ENCODE measurements around the gene RNF112.
A peak's percentile ranks its signal among the peaks of the same experiment; 100 is the strongest.

The RNF112 gene

DNA sequence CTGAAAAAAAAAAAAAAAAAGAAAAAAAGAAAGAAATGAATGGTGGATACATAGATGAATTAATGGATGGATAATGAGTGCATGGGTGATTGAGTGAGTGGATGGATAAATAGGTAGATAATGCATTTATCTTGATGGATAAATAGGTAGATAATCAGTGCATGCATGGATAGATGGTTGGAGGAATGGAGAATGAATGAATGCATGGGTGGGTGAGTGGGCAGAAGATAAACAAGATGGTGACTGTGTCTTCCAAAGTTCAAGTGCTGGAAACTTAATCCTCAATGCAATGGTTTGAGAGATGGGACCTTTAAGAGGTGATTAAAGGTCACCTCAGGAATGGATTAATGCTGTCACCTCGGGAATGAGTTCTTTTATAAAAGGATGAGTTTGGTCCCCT lies 6.8 kb upstream of the RNF112 start:
- DNase-seq = no peak
- intact Hi-C loops (cut with DNase I) = no loop called here

DNA sequence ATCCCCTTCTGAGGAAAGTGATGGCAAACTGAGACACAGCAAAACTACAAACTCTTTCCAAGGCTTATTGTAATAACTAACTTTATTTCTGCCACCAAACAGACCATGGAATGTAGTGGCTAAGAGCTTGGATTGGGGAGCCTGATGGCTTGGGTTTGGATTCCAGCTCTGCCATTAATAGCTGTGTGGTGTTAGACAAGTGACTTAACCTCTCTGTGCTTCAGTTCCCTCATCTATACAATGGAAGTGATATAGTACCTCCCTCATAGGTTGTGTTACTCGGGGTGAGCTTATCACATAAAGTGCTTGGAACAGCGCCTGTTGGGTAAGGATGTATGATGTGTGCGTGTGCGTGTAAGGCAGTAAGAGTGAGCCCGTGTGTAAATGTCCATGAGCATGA lies 5.9 kb upstream of the RNF112 start:
- intact Hi-C loops (cut with DNase I) = no loop called here

DNA sequence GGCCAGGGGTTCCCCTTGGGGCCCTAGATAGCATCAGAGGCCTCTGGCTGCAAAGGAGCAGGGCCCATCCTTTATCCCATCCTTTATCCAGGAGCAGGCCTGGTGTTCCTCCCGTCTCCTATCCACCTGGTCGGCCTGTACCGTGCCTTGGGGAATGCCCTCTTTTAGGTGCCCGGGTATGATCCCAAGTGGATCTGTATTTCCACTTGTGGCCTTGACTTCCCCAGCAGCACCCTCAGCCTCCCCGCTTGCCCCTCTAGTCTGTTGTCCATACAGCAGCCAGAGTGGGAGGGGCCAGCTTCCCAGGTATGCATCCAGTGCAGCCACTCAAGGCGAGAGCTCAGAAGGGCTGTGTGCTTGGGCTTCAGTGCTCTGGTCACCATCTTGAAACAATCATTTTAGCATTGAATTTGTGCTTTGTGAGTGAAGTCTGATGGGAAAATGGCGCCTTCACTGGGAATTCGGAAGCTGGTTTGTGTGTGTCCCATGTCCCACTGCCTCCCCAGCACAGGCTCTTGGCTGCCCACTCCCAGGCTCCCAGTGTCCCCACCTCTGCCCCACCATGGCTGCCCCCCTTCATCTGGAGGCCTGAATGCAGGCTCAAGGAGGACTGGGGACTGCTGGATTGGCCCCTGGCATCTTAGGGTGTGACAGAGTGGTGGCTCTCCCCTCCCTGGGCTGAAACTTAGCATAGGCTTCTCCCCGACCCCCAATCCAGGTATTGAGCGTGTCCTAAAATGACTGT lies 3.3 kb upstream of the RNF112 start:
- intact Hi-C loops (cut with DNase I) = no loop called here
- DNase-seq = no peak

More for the DNA sequence above, 5.9 kb upstream of the RNF112 start:
- DNase-seq = no peak

DNA sequence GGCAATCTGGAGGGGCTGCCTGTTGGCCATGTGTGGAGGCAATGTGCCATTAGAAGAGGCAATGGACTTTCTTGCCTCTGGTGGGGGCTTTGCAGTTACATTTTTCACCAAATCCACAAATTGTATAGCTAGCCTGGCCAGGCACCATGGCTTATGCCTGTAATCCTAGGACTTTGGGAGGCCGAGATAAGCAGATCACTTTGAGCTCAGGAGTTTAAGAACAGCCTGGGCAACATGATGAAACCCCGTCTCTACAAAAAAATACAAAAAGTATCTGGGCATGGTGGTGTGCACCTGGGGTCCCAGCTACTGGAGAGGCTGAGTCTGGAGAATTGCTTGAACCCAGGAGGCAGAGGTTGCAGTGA lies 2.7 kb upstream of the RNF112 start:
- intact Hi-C loops (cut with DNase I) = no loop called here
- no peak for DNase-seq

DNA sequence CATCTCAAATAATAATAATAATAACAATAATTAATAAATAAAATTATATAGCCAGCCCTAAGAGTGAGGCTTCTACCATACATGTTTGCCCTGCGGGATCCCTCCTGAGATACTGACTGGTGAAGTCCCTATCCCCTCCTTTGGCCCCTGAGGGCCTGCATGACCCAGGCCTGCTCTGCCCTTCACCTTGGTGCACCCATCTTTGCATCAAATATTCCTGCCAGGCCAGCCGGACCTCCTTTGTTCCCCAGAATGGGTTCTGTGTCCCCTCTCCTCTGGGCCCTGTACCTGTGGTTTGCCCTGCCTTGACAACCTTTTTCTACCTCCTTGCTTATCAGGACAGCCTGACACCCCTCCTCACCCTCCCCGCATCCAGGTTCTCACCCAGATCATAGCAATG lies 2.0 kb upstream of the RNF112 start:
- intact Hi-C loops (cut with DNase I) = no loop called here
- no peak for DNase-seq

DNA sequence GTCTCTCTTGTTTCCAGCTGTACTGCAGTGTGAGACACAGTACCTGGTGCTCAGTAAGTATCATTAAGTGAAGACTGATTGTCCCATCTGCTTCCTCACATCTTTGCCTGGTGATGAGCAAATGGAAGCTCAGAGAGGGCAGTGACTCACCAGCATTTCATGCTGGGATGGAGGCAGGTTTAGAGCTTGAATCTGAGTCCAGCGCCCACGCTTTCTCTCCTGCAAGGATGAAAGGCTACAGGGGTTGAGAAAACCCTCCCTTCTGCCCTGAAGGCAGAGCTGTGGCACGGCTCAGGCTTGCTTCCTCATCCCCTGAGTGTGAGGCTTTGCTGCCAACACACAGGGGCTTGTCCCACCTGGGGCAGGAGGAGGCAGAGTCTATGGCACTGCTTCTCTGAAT lies 1.5 kb upstream of the RNF112 start:
- intact Hi-C loops (cut with DNase I) = no loop called here
- peak in 39 of 42 donors; percentile 33 to 88 (median 65) for DNase-seq

DNA sequence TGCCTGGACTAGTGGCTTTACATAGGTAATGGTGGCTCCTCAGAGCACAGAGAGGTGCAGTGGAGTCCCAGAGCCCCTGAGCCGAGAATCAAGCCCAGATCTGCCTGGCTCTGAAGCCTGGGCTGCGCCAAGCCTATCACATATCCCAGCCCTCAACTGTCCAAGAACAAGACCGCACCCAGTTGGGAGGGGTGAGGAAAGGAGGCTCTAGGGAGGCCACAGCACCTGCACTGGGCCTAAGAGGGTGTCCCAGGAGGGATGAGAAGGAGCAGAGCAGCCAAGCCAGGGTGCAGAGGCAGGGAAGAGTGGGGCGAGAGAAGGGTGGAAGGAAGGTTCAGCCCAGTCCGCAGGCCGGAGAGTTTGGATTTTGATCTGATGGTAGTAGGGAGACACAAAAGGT lies 941 bp upstream of the RNF112 start:
- intact Hi-C loops (cut with DNase I) = no loop called here
- no peak for DNase-seq

DNA sequence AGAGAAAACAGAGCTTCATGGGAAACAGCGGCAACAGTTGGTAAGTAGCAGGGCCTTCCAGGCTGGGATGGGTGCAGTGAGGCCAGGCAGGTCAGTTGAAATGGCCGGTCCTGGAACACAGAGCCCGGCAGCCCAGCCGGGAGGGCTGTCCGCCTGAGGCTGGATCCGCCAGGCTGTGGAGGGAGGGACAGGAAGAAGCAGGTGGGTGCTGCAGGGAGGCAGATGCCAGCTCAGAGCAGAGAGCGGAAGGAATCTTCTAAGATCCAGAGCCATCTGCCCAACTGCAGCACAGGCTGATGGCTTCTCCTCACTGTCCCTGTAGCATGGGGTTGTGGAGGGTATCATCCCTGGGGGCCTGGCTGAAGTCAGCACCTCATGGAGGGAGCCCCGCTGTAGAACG lies 599 bp downstream of the RNF112 start:
- DNase-seq = peak in 36 of 42 donors; percentile 22 to 80 (median 50)
- intact Hi-C loops (cut with DNase I) = no loop called here

DNA sequence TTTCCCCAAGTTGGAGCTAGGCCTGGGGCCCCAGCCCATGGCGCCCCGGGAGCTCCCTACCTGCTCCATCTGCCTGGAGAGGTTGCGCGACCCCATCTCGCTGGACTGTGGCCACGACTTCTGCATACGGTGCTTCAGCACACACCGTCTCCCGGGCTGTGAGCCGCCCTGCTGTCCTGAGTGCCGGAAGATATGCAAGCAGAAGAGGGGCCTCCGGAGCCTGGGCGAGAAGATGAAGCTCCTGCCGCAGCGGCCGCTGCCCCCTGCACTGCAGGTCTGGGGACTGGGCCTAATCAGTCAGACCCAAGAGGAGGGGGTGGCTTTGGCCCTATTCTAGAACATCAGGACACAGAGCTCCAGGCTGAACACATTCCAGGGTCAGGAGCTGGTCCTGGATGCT lies 1.5 kb downstream of the RNF112 start:
- DNase-seq = no peak
- intact Hi-C loops (cut with DNase I) = no loop called here

DNA sequence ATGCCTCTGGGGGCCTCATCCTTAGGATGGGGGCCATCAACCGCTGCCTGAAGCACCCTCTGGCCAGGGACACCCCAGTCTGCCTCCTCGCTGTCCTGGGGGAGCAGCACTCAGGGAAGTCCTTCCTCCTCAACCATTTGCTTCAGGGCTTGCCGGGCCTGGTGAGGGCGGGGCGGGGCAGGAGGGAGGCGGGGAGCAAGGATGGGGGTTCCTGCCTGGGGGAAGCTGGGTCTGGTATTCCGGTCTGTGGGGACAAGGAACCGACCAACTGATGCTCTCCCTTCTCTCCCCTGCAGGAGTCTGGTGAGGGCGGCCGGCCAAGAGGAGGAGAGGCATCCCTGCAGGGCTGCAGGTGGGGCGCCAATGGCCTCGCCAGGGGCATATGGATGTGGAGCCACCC lies 2.0 kb downstream of the RNF112 start:
- intact Hi-C loops (cut with DNase I) = no loop called here

DNA sequence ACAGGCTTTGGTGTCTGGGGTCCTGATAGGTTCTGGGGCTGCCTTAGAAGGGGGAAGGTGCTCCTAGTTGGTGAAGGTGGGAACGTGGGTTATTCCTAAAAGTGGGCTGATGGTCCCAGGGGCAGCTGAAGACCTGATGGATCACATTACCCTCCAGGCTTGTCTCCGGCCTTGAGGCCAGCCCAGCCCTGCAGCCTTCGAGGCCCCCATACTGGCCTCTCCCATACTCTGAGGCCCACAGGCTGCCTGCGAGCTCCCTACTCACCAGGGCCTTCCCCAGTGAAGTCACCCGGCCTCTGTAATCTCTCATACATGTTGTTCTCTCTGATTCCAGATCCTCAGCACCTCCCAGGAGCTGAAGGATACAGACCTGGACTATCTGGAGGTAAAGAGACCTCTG lies 2.7 kb downstream of the RNF112 start:
- intact Hi-C loops (cut with DNase I) = no loop called here
- DNase-seq = no peak

More for the DNA sequence above, 2.0 kb downstream of the RNF112 start:
- DNase-seq = no peak

DNA sequence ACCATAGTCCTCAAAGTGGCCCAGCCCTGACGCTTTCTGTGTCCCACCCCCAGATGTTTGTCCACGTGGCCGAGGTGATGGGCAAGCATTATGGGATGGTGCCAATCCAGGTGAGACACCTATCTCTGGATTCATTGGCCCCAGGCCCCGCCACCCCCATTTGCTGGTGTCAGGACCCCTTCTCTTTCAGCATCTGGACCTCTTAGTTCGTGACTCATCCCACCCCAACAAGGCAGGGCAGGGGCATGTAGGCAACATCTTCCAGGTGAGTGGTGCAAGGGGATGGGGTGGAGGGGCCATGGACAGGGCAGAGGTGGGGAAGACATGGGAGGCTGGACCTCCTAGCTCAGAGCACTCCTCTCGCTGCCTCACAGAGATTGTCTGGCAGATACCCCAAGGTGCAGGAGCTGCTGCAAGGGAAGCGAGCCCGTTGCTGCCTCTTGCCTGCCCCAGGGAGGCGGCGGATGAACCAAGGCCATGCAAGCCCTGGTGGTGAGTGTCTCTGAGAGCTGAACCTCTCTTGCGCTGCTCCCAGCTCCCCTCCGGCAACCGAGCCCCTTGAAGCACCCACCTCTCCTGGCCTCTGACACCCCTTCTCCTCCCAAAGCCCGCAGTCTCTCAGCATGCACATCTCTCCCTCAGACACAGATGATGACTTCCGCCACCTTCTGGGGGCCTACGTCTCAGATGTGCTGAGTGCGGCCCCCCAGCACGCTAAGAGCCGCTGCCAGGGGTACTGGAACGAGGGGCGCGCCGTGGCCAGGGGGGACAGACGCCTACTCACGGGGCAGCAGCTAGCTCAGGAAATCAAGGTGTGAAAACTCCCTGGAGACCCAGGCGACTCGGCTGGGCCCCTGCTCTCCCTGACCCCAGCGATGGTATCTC lies 3.6 kb downstream of the RNF112 start:
- no peak for DNase-seq
- intact Hi-C loops (cut with DNase I) = no loop called here

DNA sequence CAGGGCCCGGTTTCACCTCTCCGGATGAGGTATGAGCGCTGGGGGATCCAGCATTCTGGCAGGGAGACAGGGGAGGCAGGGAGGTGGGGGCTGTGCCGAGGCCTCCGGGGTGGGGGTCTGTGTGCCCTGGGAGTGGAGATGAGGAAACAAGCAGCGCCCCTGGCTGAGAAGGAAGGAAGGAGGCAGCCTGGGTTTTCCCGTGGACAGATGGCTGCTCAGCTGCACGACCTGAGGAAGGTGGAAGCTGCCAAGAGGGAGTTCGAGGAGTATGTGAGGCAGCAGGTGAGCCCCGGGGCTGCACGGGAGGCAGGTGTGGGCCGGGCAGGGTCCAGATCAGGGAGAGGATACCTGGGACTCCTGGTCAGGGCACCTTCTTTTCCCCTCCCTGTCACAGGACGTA lies 4.3 kb downstream of the RNF112 start:
- no peak for DNase-seq
- intact Hi-C loops (cut with DNase I) = no loop called here

DNA sequence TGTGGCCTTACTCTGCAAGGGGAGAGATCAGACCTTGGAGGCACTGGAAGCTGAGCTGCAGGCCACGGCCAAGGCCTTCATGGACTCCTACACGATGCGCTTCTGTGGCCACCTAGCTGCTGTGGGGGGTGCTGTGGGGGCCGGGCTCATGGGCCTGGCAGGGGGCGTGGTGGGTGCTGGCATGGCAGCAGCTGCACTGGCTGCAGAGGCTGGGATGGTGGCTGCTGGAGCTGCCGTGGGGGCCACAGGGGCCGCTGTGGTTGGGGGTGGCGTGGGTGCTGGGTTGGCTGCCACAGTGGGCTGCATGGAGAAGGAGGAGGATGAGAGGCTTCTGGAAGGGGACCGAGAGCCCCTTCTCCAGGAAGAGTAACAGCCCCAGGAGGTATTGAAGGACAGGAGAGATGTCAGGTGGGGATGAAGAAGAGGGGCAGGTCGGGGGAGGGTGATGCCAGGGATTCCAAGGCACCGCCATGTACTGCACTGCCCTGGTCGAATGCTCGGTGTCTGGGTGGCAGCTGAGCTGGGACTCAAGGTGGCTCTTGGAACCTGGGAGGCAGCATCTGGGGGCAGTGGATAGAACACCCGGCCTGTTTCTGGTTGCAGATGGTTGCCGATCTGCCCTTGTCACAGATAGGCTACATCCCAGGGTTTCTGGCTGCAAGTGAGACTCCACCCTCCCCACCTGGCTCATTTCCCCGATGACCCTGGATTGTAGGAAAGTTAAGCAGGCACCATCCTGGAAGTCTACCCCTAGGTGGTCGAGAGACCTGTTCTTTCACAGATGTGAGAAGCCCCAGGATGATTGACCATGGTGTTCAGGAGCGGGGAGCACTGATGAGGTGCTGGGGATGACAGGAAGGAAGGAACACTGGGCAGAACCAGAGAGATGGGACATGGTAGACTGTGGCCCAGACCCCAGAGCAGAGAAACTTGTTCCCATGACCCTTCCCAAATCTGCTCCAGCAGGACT lies 5.1 kb downstream of the RNF112 start:
- no peak for DNase-seq
- intact Hi-C loops (cut with DNase I) = no loop called here

DNA sequence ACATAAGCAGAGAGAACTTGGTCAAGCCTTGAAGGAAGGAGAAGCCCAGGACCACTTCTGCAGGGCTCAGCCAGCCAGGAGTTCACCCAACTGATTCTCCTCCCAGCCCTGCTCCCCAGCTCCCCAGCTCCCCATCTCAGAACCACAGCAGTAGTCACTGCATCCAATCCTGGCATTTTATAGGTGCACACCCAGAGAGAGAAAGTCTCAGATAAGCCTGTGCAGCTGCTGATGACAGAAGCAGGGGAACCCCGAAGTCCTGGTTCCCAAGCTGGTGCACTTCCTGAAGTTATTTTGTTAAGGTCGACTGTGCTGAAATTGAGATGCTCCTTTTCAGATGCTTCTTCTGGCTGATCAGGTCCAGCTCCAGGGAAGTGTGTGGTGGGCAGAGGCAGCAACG lies 6.6 kb downstream of the RNF112 start:
- intact Hi-C loops (cut with DNase I) = no loop called here
- DNase-seq = no peak

DNA sequence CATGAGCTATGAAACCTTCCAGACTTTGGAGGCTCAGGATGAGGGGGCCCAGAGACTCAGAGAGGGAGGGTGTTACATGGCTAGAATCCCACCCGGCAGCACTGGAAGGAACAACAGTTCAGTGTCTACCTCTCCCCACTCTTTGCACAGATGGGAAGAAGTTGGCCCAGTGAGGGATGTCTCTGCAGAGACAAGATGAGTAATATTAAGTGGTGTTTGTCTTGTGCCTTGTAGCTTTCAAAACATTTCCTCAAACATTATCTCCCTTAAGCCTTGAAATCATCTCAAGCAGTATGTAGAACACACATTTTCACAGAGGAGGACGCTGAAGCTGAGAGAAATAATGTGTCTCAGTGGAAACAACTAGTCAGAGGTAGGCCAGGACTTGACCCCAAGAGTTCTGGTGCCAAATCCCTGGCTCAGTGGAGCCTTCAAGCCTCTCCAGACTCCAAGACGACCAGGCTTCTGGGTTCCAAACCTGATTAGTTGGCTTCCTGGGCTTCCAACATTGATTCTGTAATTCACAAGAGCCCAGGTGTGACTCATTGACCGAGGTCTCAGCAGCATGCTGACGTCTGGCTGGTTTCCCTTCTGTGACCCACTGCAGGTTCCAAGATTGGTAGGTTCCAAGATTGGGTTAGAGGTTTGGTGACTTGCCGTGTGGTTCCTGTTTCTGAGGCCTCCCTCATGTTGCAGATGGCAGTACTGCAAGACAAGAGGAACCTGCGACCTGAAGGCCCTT lies 7.4 kb downstream of the RNF112 start:
- intact Hi-C loops (cut with DNase I) = no loop called here
- no peak for DNase-seq

DNA sequence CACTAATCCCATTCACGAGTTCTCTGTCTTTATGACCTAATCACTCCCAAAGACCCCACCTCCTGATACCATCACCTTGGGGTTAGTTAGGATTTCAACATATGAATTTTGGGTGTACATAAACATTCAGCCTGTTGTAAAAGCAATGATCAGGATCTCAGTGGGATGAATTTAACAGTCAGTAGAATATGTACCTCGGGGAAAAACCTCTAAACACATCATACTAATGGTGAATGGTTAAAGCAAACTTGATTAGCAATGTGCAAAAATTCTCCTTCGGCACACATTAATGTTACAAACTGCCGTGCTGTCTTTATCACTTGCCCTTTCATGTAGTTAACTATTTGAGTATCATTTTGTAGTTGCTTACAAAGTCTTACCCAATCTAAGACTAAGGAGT lies 10.2 kb downstream of the RNF112 start:
- DNase-seq = no peak
- intact Hi-C loops (cut with DNase I) = no loop called here

DNA sequence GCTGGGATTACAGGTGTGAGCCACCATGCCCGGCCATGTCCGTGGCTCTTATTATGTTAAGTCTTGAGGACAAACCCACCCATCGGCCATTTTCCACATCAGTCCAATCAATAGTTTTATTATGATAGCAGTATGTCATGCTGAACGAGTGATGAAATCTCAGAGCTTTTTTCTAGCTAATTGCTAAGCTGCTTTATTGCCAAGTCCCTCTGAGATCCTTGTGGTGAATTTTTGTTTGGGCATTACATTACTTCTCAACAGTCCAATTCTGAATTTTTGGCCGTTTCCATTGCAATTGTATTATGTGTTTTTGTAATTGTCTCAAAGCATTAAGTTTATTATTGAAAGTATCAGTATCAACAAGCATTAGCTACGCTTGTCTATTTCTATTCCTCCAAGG lies 10.9 kb downstream of the RNF112 start:
- no peak for DNase-seq
- intact Hi-C loops (cut with DNase I) = no loop called here

Measured in head of caudate nucleus (tissue), 42 donors.